HG03095 (cell line): Measurements from ENCODE around the gene ZNF554.
"Not testable (repeated sequence)": the region's sequence is repeated elsewhere in the genome, so short reads cannot be mapped to it uniquely, and the experiment has no call there.

ENCODE experiments used
- ATAC-seq: cut with Tn5 transposase; IDR thresholded peaks from one replicate; pipeline ENCODE4 v1.9.1; 2021; ENCODE audit warnings: moderate library complexity; ENCODE audit not compliant: unreplicated experiment

ZNF554 gene

DNA sequence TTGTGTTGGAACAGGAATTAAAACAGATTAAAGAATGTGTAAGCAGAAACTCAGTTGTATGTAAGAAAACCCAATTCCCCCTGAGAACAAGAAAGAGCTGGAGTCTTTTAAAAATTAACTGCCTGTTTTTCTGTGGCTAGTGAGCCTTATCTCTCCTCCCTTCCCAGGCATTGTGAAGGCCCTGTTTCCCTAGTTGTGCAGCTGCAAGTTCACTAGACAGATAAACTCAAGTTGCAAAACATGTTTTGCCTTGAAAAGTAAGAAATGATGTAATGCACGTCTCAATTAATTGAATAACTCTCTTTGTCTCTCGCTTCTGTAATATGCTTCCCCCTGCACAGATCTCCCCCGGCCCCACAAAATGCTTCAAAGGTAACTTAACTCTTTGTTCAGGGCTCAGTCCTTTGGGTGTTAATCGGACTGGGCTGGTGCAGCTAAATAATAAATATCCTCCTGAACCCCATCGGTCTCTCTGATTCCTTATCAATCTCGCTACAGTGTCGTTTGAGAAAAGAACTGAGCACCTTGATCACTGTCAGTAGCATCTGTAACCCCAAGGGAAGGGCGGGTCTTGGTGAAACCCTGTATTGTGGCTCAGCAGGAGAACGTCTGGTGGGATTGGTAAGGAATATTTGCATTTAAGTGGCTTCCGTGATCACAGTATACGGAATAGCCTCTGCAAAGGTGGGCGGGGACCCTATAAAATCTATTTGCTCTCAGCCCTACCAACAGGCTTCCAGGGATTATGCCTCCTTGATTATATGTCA is 45.8 kb downstream of the ZNF554 start:
- ATAC-seq: no peak

DNA sequence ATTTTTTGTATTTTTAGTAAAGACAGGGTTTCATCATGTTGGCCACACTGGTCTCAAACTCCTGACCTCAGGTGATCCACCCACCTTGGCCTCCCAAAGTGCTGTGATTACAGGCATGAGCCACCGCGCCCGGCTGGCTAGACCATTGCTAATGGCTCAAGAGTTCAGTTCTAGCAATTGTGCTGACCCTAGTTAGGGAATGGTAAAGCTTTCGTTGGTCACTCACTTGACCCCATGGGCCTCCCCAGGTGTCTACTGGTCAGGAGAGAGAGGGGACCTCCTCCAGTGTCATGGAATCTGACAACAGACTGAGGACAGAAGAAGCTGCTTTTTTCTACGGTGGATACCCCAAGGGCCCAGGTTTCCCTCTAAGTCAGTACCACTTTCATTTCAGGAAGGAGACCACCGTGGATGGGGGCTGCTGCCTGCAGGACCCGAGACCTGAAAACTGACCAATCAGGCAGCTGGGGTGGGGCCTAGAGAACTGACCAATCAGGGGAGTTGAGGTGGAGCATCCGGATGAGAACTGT is 46.9 kb downstream of the ZNF554 start:
- ATAC-seq: no peak

DNA sequence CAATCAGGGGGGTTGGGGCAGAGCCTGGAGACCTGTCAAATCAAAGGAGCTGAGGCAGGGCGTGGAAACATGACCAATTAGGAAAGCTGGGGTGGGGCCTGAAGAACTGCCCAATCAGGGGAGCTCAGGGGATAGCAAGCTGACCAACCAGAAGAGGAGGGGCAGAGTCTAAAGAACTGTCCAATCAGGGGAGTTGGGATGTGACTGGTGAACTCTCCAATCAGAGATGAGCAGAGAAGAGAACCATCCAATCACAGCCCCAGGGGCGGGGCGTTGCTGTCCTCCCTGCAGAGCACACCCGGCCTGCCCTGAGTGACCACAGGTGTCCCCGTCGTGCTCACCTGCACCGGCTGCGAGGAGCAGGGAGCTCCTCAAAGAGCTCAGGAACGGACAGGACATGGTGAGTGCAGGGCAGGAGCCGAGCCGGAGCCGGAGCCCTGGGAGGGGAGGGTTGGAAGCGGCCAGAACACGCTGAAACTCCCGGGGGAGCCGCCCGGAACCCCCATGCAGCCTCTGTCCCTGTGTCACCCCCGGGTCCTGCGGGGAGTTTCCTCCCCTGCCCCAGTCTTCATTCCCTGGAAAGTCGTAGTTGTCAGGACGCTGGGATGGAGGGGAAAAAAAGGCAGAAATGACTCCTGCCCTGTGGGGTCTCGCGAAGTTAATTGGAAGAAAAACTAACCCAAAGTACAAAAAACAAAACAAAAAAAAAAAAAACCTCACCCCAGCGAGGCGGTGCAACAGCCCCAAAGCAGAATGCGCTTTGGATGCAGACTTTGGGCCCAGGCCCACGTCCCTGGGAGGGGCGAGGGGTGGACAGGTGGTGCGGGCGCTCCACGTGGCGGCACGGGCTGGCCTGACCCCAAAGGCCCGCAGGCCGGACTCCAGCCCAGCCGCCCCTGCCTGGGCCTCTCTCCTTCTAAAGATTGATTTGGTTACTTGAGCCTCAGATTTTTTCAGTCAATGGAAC is 47.6 kb downstream of the ZNF554 start, which contains the start of gene ZNF556:
Gene ZNF556, plus strand, starts transcription at position 311 of the 967 bp plus-strand sequence. Its CDS starts 87 bp downstream, at position 398.
- no peak for ATAC-seq

DNA sequence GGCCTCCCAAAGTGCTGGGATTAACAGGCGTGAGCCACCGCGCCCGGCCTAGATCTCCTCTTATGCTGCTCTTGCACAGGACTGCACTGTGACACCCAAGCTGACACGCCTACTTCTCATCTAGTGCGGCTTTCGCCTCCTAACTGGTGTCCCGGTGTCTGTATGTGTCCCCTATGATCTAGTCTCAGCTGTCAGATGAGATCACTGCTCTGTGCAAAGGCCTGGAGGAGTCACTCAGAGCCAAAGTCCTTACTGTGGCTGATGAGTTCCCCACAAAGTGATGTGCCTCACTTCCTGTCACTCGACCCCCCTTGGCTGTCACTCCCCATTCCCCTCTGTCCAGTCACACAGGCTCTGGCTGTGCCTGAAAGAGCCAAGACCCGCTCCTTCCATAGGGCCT is 50.0 kb downstream of the ZNF554 start:
- ATAC-seq: no peak

DNA sequence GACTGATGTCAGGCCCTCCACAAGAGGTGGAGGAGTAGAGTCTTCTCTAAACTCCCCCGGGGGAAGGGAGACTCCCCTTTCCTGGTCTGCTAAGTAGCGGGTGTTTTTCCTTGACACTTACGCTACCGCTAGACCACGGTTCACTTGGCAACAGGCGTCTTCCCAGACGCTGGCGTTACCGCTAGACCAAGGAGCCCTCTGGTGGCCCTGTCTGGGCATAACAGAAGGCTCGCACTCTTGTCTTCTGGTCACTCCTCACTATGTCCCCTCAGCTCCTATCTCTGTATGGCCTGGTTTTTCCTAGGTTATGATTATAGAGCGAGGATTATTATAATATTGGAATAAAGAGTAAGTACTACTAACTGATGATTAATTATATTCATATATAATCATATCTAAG is 52.5 kb downstream of the ZNF554 start:
- not testable (repeated sequence) for ATAC-seq

DNA sequence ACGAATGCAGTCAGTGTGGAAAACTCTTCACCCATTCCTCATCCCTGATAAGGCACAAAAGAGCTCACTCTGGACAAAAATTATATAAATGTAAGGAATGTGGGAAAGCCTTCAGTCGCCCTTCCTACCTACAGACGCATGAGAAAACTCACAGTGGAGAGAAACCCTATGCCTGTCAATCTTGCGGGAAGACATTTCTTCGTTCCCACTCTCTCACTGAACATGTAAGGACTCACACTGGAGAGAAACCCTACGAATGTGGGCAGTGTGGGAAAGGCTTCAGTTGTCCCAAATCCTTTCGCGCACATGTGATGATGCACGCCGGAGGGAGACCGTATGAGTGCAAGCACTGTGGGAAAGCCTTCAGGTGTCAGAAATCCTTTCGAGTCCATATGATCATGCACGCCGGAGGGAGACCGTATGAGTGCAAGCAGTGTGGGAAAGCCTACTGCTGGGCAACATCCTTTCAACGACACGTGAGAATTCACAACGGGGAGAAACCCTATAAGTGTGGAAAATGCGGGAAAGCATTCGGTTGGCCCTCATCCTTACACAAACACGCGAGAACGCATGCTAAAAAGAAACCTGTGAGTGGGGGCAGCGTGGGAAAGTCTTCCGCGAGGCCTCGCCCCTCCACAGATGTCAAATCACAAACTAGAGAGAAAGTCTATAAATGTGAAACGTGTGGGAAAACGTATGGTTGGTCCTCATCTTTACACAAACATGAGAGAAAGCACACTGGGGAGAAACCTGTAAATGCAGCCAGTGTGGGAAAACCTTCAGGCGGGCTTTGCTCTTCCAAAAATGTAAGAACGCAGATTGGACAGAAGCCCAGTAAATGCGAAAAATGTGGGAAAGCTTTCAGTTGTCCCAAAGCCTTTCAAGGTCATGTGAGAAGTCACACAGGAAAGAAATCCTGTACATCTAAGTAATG is 58.0 kb downstream of the ZNF554 start:
- ATAC-seq: no peak

GRCh38 chr19:2883686-2884439 is 64.2 kb downstream of the ZNF554 start:
- no peak for ATAC-seq

GRCh38 chr19:2885736-2886135 is 66.1 kb downstream of the ZNF554 start:
- no peak for ATAC-seq
